ENCODE data around the gene DNAJC13. TPM values are rescaled to one million over a fixed set of nuclear protein-coding genes. Genes with fewer than 3 reads are reported as not detected.
"Not testable (repeated sequence)": the region's sequence is repeated elsewhere in the genome, so short reads cannot be mapped to it uniquely, and the experiment has no call there.

The DNAJC13 gene
- total RNA-seq, 3 donors from 2014 or later: 16.5 to 16.8 (median 16.8) TPM

- no peaks in the 10 kb centered on the region for H3K27me3 Mint-ChIP-seq (ENCODE audit: low read depth)
- H3K9me3 Mint-ChIP-seq: no peaks in the 10 kb centered on the region
- DNase-seq (no peak), ATAC-seq (no peak)
- H3K4me3 Mint-ChIP-seq: no peak overlapping the region
- H3K36me3 Mint-ChIP-seq (ENCODE audit: insufficient read depth): peaks cover 13% of the 10 kb centered on the region
- peaks cover 17% of the 10 kb centered on the region for H3K4me1 Mint-ChIP-seq (ENCODE audit: low read depth)
These were observed 137.1 kb downstream of the DNAJC13 start for GRCh38 chr3:132554437-132554836.

DNA sequence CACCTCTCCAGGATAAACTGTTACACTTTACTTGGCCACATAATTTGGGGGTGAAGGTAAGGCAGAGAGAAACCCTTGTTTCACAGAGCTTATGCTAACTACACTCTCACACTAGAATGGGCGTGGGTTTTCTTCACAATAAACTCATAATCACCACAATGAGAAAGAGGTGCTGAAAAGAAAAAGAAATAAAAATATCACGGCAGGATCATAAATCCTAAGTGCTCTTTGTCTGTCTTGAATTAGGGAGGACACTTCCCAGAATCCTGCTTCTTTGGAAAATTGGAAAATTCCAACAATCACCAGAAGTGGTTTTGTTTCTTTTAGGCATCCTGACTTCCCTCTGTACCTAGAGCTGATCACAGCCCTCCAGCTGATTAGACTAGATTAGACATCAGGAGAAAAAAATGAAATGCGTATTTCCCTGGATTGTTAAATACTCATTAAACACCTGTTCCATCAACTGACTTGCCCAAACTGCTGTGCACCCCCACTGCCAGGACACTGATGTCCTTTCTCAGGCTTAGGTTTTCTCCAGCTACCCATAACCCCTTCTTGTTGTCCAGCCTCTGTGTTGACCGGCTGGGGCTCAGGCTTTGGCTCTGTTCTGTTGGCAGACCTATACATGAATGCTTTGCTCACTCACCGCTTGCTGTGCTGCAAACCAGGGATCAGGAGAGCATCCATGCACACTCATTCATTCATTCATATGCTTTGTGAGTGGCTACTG is 138.2 kb downstream of the DNAJC13 start:
- ATAC-seq (no peak), DNase-seq (no peak)
- Mint-ChIP-seq H3K4me3 (no peak overlapping the region), H3K4me1 (ENCODE audit: low read depth) (peaks cover 6% of the 10 kb centered on the region), H3K27me3 (ENCODE audit: low read depth) (no peaks in the 10 kb centered on the region), H3K9me3 (no peaks in the 10 kb centered on the region), H3K36me3 (ENCODE audit: insufficient read depth) (peaks cover 13% of the 10 kb centered on the region)

GRCh38 chr3:132556036-132556386 is 138.7 kb downstream of the DNAJC13 start:
- not testable (repeated sequence) for H3K4me3 Mint-ChIP-seq; H3K4me1 Mint-ChIP-seq (ENCODE audit: low read depth); DNase-seq; ATAC-seq; H3K27me3 Mint-ChIP-seq (ENCODE audit: low read depth); H3K9me3 Mint-ChIP-seq
- peaks cover 16% of the 10 kb centered on the region for H3K36me3 Mint-ChIP-seq (ENCODE audit: insufficient read depth)

DNA sequence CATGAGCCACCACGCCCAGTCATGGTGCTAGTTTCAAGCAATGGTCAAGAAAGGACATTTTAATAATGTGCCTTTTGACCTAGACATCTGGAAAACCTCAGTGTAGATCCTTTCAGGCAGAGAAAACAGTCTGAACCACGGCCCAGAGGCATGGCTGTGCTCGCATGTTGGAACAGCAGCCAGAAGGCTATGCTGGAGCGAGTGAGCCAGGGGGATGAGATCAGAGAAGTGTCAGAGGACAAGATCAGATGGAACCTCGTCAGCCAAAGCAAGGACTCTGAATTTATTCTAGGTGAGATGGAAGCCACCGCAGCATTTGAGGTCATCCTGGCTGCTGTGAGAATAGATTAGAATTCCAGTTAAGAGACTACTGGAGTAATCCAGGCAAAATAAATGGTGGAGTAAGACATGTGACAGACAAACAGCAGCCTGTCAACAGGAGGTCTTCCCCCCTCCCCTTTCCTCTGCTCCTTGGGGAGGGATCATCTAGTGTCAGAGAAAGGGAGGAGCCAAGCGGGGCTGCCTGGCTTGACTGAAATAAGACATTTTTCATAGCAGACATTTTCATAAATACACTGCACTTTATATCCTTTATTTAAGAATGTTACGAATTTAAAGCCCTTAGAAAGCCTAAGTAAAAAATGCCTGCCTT is 139.3 kb downstream of the DNAJC13 start:
- Mint-ChIP-seq H3K9me3 (no peaks in the 10 kb centered on the region), H3K4me3 (no peak overlapping the region), H3K36me3 (ENCODE audit: insufficient read depth) (peaks cover 16% of the 10 kb centered on the region), H3K4me1 (ENCODE audit: low read depth) (no peaks in the 10 kb centered on the region), H3K27me3 (ENCODE audit: low read depth) (no peaks in the 10 kb centered on the region)
- ATAC-seq: no peak
- no peak for DNase-seq

GRCh38 chr3:132561003-132561402 is 143.7 kb downstream of the DNAJC13 start:
- Mint-ChIP-seq H3K9me3 (peaks cover 6% of the 10 kb centered on the region), H3K4me3 (no peak overlapping the region), H3K36me3 (ENCODE audit: insufficient read depth) (peaks cover 32% of the 10 kb centered on the region), H3K27me3 (ENCODE audit: low read depth) (no peaks in the 10 kb centered on the region), H3K4me1 (ENCODE audit: low read depth) (no peaks in the 10 kb centered on the region)
- DNase-seq: no peak
- ATAC-seq: no peak

DNA sequence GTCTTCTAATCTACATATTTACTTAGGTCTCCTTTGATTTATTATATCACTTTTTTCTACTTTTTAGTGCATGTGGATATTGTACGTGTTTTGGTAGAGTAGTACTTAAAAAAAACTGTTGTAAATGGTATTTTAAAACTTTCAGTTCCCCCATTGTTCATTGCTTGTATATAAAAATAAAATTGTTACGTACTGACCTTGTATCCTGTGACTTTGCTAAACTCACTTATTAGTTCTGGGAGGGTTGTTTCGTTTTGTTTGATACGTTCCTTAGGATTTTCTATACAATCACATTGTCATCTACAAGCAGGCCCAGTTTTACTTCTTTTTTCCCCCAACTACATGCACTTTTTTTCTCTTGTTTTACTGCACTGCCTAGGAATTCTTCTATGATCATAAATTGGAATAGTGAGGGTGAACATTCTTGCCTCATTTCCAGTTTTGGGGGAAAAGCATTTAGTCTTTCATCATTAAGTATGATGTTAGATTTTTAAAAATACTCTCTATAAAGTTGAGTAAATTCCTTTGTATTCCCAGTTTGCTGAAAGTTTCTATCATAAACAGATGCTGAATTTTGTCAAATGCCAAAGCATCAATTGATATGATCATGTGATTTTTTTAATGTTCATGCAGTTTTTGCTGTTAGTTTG is 146.2 kb downstream of the DNAJC13 start:
- no peak for ATAC-seq
- Mint-ChIP-seq H3K9me3 (peaks cover 6% of the 10 kb centered on the region), H3K36me3 (ENCODE audit: insufficient read depth) (peaks cover 27% of the 10 kb centered on the region), H3K27me3 (ENCODE audit: low read depth) (no peaks in the 10 kb centered on the region), H3K4me3 (no peak overlapping the region), H3K4me1 (ENCODE audit: low read depth) (peaks cover 2% of the 10 kb centered on the region)
- DNase-seq: no peak

DNA sequence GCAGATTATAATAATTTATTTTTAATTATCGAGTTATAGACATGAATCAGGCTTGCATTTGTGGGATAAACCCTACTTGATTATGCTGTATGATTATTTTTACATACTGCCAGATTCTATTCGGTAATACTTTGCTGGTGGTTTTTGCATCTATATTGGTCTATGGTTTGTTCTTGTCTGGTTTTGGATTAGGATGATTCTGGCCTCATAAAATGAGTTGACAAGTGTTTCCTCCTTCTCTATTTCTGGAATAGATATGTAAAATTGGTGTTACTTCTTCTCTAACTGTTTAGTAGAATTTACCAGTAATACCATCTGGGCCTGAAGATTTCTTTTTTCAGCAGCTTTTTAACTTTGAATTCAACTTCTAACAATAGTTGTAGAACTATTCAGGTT is 146.8 kb downstream of the DNAJC13 start:
- ATAC-seq (no peak), DNase-seq (no peak)
- Mint-ChIP-seq H3K9me3 (peaks cover 6% of the 10 kb centered on the region), H3K36me3 (ENCODE audit: insufficient read depth) (peaks cover 27% of the 10 kb centered on the region), H3K4me3 (no peak overlapping the region), H3K4me1 (ENCODE audit: low read depth) (peaks cover 6% of the 10 kb centered on the region), H3K27me3 (ENCODE audit: low read depth) (no peaks in the 10 kb centered on the region)

DNA sequence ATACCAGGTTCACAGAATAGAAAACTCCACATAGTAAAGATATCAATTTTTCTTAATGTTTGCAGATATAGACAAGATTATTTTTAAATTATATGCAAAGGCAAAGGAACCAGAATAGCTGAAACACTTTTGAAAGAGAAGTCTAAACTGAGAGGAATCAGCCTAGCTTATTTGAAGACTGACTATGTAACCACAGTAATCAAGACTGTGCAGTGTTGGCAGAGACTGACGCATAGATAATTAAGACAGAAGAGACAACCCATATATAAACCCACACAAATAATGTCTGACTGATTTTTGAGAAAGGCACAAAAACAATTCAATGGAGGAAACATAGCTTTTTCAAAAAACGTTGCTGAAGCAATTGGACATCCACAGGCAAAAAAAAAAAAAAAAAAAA is 151.1 kb downstream of the DNAJC13 start:
- Mint-ChIP-seq H3K36me3 (ENCODE audit: insufficient read depth) (peaks cover 38% of the 10 kb centered on the region), H3K27me3 (ENCODE audit: low read depth) (no peaks in the 10 kb centered on the region), H3K4me1 (ENCODE audit: low read depth) (peaks cover 11% of the 10 kb centered on the region), H3K4me3 (no peak overlapping the region), H3K9me3 (no peaks in the 10 kb centered on the region)
- DNase-seq: no peak
- ATAC-seq: no peak

DNA sequence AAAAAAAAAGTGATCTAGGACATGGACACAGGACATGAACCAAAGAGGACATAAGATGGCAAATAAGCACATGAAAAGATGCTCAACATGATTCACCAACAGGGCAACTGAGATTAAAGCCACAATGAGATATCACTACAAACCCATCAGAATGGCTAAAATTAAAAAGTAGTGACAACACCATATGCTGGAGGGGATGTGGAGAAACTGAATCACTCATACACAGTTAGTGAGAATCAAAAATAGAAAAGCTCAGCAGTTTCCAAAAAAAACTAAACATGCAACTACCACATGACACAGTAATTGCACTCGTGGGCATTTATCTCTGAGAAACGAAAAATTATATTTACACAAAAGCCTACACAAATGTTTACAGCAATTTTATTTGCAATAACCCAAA is 151.9 kb downstream of the DNAJC13 start:
- H3K36me3 Mint-ChIP-seq (ENCODE audit: insufficient read depth): peaks cover 41% of the 10 kb centered on the region
- DNase-seq (no peak), ATAC-seq (peak; percentile 23 to 61)
- no peak overlapping the region for H3K4me3 Mint-ChIP-seq
- H3K9me3 Mint-ChIP-seq: no peaks in the 10 kb centered on the region
- H3K27me3 Mint-ChIP-seq (ENCODE audit: low read depth): no peaks in the 10 kb centered on the region
- H3K4me1 Mint-ChIP-seq (ENCODE audit: low read depth): peaks cover 11% of the 10 kb centered on the region

- peaks cover 39% of the 10 kb centered on the region for H3K36me3 Mint-ChIP-seq (ENCODE audit: insufficient read depth)
- ATAC-seq: no peak
These were observed 152.3 kb downstream of the DNAJC13 start for GRCh38 chr3:132569580-132569979.

GRCh38 chr3:132570016-132570415 is 152.7 kb downstream of the DNAJC13 start:
- no peaks in the 10 kb centered on the region for H3K9me3 Mint-ChIP-seq
- H3K36me3 Mint-ChIP-seq (ENCODE audit: insufficient read depth): peaks cover 39% of the 10 kb centered on the region
- H3K4me1 Mint-ChIP-seq (ENCODE audit: low read depth): peaks cover 11% of the 10 kb centered on the region
- H3K4me3 Mint-ChIP-seq: no peak overlapping the region
- no peaks in the 10 kb centered on the region for H3K27me3 Mint-ChIP-seq (ENCODE audit: low read depth)
- DNase-seq (no peak), ATAC-seq (no peak)

More at GRCh38 chr3:132569580-132569979, 152.3 kb downstream of the DNAJC13 start:
- DNase-seq: no peak
- no peak overlapping the region for H3K4me3 Mint-ChIP-seq
- H3K4me1 Mint-ChIP-seq (ENCODE audit: low read depth): peaks cover 11% of the 10 kb centered on the region
- H3K9me3 Mint-ChIP-seq: no peaks in the 10 kb centered on the region
- H3K27me3 Mint-ChIP-seq (ENCODE audit: low read depth): no peaks in the 10 kb centered on the region

- Mint-ChIP-seq H3K4me3 (no peak overlapping the region), H3K36me3 (ENCODE audit: insufficient read depth) (peaks cover 56% of the 10 kb centered on the region), H3K27me3 (ENCODE audit: low read depth) (no peaks in the 10 kb centered on the region), H3K9me3 (no peaks in the 10 kb centered on the region), H3K4me1 (ENCODE audit: low read depth) (peaks cover 8% of the 10 kb centered on the region)
- no peak for ATAC-seq
- DNase-seq: no peak
These were observed 156.5 kb downstream of the DNAJC13 start for GRCh38 chr3:132573797-132574211.

- no peak for DNase-seq
- H3K9me3 Mint-ChIP-seq: peaks cover 12% of the 10 kb centered on the region
- no peaks in the 10 kb centered on the region for H3K27me3 Mint-ChIP-seq (ENCODE audit: low read depth)
- no peak for ATAC-seq
- H3K36me3 Mint-ChIP-seq (ENCODE audit: insufficient read depth): peaks cover 41% of the 10 kb centered on the region
- no peaks in the 10 kb centered on the region for H3K4me1 Mint-ChIP-seq (ENCODE audit: low read depth)
- no peak overlapping the region for H3K4me3 Mint-ChIP-seq
These were observed 170.1 kb downstream of the DNAJC13 start for GRCh38 chr3:132587401-132587800.

Data from activated T-cell treated with anti-CD3 and anti-CD28 coated beads, Interleukin-2, amount 50 U/mL, for 4 hours (primary cell).